Measurements from ENCODE around the gene SLC46A1. TPM values are rescaled to one million over a fixed set of nuclear protein-coding genes. Genes with fewer than 3 reads are reported as not detected.

The SLC46A1 gene
- total and polyA plus RNA-seq, 2 experiments from 2014 or later, result 3.3 to 12.5 TPM

DNA sequence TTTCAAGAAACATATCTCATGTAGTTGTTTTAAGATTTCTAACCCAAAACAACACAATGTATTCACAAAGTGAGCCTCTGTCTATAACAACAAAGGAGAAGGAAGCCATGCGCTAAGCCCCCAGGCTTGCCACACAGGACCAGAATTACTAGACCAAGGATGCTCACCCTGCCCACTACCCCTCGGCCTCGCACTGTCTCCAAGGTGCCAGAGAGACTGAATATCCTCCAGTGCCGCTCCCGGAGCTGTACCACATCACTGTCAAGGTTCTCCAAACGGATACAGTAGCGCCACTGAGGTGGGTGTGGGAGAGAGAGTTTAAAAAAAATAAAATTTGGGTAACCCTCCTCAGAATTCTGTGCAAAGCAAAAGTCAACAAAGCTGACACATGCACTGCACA, 55.7 kb downstream of the SLC46A1 start:
- Mint-ChIP-seq H3K27me3 (ENCODE audit: insufficient read depth, low read depth, poor library complexity) (peaks cover 7% of the 10 kb centered on the region), H3K4me3 (no peak overlapping the region), H3K36me3 (ENCODE audit: low read depth) (peaks cover 80% of the 10 kb centered on the region), H3K9me3 (no peaks in the 10 kb centered on the region), H3K27ac (no peak overlapping the region), H3K4me1 (peaks cover 16% of the 10 kb centered on the region)
- DNase-seq (ENCODE audit: low spot score), result no peak
- H4K20me1 ChIP-seq (replicated peaks; ENCODE audit: insufficient read depth), result peaks cover 14% of the 10 kb centered on the region; the same call in 1 of the 2 replicates
- H3K36me3 ChIP-seq (ENCODE audit: insufficient read depth), result peaks cover 21% of the 10 kb centered on the region; the same call in 1 of the 2 replicates
- ATAC-seq, result no peak
- H3K27ac ChIP-seq (ENCODE audit: low read depth), result no peak overlapping the region
- no peak overlapping the region for H2AFZ ChIP-seq
- H3K4me1 ChIP-seq (ENCODE audit: insufficient read depth), result no peaks in the 10 kb centered on the region; the same call in 1 of the 2 replicates
- H3F3A ChIP-seq (replicated peaks; ENCODE audit: low read depth), result no peaks in the 10 kb centered on the region; the same call in 1 of the 2 replicates
- no peaks in the 10 kb centered on the region; the same call in 1 of the 2 replicates for H3K79me2 ChIP-seq (replicated peaks; ENCODE audit: insufficient read depth)
- no peaks in the 10 kb centered on the region for H3K27me3 ChIP-seq (ENCODE audit: insufficient read depth)
- no peak for TF ChIP-seq CREB1 (CRISPR knock-in tag; IDR thresholded peaks at IDR 0.05; ENCODE audit: low read depth)
- TF ChIP-seq JUNB (IDR thresholded peaks at IDR 0.05; ENCODE audit: unreplicated experiment), result no peak
- TF ChIP-seq ZNF331 (CRISPR knock-in tag; IDR thresholded peaks at IDR 0.05; ENCODE audit: low read depth), result no peak
- no peak for TF ChIP-seq EZH2phosphoT487 (IDR thresholded peaks at IDR 0.05; ENCODE audit: unreplicated experiment)
- TF ChIP-seq STAT1 (IDR thresholded peaks at IDR 0.05; ENCODE audit: unreplicated experiment), result no peak
- TF ChIP-seq, protein P1, sequence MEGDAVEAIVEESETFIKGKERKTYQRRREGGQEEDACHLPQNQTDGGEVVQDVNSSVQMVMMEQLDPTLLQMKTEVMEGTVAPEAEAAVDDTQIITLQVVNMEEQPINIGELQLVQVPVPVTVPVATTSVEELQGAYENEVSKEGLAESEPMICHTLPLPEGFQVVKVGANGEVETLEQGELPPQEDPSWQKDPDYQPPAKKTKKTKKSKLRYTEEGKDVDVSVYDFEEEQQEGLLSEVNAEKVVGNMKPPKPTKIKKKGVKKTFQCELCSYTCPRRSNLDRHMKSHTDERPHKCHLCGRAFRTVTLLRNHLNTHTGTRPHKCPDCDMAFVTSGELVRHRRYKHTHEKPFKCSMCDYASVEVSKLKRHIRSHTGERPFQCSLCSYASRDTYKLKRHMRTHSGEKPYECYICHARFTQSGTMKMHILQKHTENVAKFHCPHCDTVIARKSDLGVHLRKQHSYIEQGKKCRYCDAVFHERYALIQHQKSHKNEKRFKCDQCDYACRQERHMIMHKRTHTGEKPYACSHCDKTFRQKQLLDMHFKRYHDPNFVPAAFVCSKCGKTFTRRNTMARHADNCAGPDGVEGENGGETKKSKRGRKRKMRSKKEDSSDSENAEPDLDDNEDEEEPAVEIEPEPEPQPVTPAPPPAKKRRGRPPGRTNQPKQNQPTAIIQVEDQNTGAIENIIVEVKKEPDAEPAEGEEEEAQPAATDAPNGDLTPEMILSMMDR (conservative IDR thresholded peaks at IDR 0.05; ENCODE audit: low read depth in 2 of 2), result no peak
- no peak for TF ChIP-seq EZH2 (IDR thresholded peaks at IDR 0.05; ENCODE audit: low read depth, unreplicated experiment)
- no peak for TF ChIP-seq ZNF114 (CRISPR knock-in tag; IDR thresholded peaks at IDR 0.05)
- no peak for TF ChIP-seq POLR2AphosphoS5 (IDR thresholded peaks at IDR 0.05; ENCODE audit: low read depth)
- no peak for TF ChIP-seq NANOG (IDR thresholded peaks at IDR 0.05; ENCODE audit: borderline replicate concordance)
- H3K4me2 ChIP-seq, result no peak overlapping the region
- no peaks in the 10 kb centered on the region for H3K9me2 ChIP-seq (ENCODE audit: insufficient read depth)
- no peak overlapping the region for H3K4me3 ChIP-seq

DNA sequence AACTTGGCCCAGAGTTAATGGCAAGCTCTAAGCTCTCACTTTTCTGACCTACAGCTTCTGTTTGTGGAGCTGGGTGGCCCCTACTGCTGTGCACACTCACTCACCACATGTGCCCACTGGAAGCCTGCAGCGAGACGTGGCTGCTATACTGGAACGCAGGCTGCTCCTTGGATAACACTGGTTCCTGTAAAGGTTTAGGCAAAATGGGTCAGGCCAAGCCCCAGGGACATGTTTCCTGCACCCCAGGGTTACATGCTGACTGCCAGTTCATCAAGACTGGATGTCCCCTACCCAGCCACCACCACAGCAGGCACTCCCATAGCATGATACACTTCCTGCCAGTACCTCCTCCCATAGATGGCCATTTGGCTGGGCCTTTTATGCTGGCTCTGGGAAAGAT, 57.0 kb downstream of the SLC46A1 start:
- Histone ChIP-seq H3K4me3 (no peak overlapping the region), H3K79me2 (replicated peaks; ENCODE audit: insufficient read depth) (no peaks in the 10 kb centered on the region), H3K4me2 (no peak overlapping the region), H3K27me3 (ENCODE audit: insufficient read depth) (no peaks in the 10 kb centered on the region), H4K20me1 (replicated peaks; ENCODE audit: insufficient read depth) (peaks cover 14% of the 10 kb centered on the region; the same call in 1 of the 2 replicates), H3K36me3 (ENCODE audit: insufficient read depth) (peaks cover 21% of the 10 kb centered on the region; the same call in 1 of the 2 replicates), H3K9me2 (ENCODE audit: insufficient read depth) (no peaks in the 10 kb centered on the region), H3K4me1 (ENCODE audit: insufficient read depth) (no peaks in the 10 kb centered on the region; the same call in 1 of the 2 replicates), H3F3A (replicated peaks; ENCODE audit: low read depth) (no peaks in the 10 kb centered on the region; the same call in 1 of the 2 replicates), H3K27ac (ENCODE audit: low read depth) (no peak overlapping the region), H2AFZ (no peak overlapping the region)
- Mint-ChIP-seq H3K27ac (no peak overlapping the region), H3K27me3 (ENCODE audit: insufficient read depth, low read depth, poor library complexity) (peaks cover 5% of the 10 kb centered on the region), H3K9me3 (no peaks in the 10 kb centered on the region), H3K4me1 (peaks cover 16% of the 10 kb centered on the region), H3K36me3 (ENCODE audit: low read depth) (peaks cover 77% of the 10 kb centered on the region), H3K4me3 (no peak overlapping the region)
- ATAC-seq, result no peak
- DNase-seq (ENCODE audit: low spot score), result no peak
- TF ChIP-seq STAT1 (IDR thresholded peaks at IDR 0.05; ENCODE audit: unreplicated experiment), result no peak
- no peak for TF ChIP-seq NANOG (IDR thresholded peaks at IDR 0.05; ENCODE audit: borderline replicate concordance)
- TF ChIP-seq CREB1 (CRISPR knock-in tag; IDR thresholded peaks at IDR 0.05; ENCODE audit: low read depth), result no peak
- TF ChIP-seq EZH2phosphoT487 (IDR thresholded peaks at IDR 0.05; ENCODE audit: unreplicated experiment), result no peak
- TF ChIP-seq, protein P2, sequence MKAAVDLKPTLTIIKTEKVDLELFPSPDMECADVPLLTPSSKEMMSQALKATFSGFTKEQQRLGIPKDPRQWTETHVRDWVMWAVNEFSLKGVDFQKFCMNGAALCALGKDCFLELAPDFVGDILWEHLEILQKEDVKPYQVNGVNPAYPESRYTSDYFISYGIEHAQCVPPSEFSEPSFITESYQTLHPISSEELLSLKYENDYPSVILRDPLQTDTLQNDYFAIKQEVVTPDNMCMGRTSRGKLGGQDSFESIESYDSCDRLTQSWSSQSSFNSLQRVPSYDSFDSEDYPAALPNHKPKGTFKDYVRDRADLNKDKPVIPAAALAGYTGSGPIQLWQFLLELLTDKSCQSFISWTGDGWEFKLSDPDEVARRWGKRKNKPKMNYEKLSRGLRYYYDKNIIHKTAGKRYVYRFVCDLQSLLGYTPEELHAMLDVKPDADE (IDR thresholded peaks at IDR 0.05), result no peak
- TF ChIP-seq, protein P3, sequence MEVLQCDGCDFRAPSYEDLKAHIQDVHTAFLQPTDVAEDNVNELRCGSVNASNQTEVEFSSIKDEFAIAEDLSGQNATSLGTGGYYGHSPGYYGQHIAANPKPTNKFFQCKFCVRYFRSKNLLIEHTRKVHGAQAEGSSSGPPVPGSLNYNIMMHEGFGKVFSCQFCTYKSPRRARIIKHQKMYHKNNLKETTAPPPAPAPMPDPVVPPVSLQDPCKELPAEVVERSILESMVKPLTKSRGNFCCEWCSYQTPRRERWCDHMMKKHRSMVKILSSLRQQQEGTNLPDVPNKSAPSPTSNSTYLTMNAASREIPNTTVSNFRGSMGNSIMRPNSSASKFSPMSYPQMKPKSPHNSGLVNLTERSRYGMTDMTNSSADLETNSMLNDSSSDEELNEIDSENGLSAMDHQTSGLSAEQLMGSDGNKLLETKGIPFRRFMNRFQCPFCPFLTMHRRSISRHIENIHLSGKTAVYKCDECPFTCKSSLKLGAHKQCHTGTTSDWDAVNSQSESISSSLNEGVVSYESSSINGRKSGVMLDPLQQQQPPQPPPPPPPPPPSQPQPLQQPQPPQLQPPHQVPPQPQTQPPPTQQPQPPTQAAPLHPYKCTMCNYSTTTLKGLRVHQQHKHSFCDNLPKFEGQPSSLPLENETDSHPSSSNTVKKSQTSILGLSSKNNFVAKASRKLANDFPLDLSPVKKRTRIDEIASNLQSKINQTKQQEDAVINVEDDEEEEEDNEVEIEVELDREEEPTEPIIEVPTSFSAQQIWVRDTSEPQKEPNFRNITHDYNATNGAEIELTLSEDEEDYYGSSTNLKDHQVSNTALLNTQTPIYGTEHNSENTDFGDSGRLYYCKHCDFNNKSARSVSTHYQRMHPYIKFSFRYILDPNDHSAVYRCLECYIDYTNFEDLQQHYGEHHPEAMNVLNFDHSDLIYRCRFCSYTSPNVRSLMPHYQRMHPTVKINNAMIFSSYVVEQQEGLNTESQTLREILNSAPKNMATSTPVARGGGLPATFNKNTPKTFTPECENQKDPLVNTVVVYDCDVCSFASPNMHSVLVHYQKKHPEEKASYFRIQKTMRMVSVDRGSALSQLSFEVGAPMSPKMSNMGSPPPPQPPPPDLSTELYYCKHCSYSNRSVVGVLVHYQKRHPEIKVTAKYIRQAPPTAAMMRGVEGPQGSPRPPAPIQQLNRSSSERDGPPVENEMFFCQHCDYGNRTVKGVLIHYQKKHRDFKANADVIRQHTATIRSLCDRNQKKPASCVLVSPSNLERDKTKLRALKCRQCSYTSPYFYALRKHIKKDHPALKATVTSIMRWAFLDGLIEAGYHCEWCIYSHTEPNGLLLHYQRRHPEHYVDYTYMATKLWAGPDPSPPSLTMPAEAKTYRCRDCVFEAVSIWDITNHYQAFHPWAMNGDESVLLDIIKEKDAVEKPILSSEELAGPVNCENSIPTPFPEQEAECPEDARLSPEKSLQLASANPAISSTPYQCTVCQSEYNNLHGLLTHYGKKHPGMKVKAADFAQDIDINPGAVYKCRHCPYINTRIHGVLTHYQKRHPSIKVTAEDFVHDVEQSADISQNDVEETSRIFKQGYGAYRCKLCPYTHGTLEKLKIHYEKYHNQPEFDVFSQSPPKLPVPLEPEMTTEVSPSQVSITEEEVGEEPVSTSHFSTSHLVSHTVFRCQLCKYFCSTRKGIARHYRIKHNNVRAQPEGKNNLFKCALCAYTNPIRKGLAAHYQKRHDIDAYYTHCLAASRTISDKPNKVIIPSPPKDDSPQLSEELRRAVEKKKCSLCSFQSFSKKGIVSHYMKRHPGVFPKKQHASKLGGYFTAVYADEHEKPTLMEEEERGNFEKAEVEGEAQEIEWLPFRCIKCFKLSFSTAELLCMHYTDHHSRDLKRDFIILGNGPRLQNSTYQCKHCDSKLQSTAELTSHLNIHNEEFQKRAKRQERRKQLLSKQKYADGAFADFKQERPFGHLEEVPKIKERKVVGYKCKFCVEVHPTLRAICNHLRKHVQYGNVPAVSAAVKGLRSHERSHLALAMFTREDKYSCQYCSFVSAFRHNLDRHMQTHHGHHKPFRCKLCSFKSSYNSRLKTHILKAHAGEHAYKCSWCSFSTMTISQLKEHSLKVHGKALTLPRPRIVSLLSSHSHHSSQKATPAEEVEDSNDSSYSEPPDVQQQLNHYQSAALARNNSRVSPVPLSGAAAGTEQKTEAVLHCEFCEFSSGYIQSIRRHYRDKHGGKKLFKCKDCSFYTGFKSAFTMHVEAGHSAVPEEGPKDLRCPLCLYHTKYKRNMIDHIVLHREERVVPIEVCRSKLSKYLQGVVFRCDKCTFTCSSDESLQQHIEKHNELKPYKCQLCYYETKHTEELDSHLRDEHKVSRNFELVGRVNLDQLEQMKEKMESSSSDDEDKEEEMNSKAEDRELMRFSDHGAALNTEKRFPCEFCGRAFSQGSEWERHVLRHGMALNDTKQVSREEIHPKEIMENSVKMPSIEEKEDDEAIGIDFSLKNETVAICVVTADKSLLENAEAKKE (CRISPR knock-in tag; IDR thresholded peaks at IDR 0.05), result no peak
- no peak for TF ChIP-seq POLR2AphosphoS5 (IDR thresholded peaks at IDR 0.05; ENCODE audit: low read depth)

All from GM23338 (cell line).